Stromal cell of bone marrow (primary cell): ENCODE data around the gene CFAP20DC.
"Not testable (repeated sequence)": the region's sequence is repeated elsewhere in the genome, so short reads cannot be mapped to it uniquely, and the experiment has no call there.

ENCODE experiments used
- DNase-seq: peaks from one replicate; pipeline ENCODE4 v3.0.0-alpha.2; 2012; ENCODE audit warnings: low read depth

CFAP20DC gene

DNA sequence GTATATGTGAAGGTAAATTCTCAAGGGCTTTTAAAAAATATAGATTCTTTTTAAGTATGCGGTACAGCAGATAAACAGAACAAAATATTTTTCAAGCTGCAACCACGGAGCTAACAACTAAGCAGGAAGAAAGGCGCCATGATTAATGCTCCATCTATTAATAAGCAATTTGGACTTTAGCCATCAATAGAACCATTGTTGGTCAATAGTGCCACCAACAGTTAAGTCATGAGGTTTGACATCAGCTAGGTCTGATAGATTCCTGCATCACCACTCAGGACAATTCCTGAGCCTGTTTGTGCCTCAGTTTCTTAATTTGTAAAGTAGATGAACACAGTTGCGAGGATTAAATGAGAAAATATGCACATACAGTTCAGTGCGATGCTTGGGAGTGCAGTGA is 318.2 kb downstream of the CFAP20DC start:
- DNase-seq = no peak

DNA sequence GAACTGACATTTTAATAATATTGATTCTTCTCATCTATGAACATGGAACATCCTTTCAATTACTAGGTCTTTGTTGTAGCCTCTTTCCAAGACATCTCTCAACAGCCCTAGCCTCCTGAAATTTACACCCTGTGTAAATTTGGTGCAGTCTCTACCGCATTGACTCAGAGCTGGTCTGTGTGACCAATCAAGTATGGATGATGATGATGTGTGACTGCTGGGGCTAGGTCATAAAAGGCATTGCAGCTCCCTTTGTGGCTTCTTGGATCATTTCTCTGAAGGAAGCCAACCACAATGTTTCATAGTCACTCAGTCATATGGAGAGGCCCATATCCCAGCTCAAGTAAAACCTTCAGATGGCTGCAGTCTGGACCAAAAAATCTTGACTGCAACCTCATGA is 321.1 kb downstream of the CFAP20DC start:
- no peak for DNase-seq

DNA sequence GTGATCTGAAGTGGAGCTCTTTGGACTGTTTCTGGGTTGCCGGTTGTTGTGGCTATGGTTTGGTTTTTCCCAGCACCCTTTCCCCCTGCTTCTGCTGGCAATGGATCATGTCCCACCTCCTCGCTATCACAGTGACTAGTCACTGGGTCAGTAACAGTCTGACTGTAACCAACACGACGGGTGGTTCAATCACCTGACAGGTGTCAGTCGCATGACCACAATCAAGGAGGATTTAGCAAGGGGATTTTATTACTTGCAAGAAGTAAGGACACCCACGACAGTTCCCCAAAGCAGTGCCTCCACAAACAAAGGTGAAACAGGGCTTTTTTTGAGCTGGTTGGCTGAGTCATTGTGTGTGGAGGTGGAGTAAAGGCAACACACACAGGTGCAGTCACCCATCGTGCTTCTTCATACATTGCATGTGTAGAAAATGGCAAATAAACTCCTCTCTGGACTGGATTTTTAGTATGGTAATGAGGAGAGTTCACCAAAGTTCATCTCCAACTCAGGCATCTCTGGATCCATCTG is 324.4 kb downstream of the CFAP20DC start:
- DNase-seq = no peak

DNA sequence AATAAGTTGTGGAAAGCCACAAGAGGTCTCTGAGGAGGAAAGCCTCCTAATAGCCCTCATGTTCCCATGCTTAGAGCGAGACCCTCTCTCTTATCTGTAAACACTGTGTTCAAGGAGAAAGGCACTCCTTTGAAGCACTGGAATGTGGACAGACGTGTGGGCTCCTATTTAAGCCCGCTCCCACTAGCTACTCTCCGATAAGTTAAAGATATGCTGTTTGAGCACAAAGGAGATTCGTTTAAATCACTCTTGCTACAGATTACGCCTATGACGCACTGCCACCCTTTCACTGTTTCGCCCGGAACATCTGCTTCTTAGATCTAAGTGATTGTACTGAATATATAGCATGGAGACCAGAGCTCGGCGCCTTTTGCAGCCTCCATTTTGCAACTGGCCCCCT is 325.5 kb downstream of the CFAP20DC start:
- DNase-seq = no peak

DNA sequence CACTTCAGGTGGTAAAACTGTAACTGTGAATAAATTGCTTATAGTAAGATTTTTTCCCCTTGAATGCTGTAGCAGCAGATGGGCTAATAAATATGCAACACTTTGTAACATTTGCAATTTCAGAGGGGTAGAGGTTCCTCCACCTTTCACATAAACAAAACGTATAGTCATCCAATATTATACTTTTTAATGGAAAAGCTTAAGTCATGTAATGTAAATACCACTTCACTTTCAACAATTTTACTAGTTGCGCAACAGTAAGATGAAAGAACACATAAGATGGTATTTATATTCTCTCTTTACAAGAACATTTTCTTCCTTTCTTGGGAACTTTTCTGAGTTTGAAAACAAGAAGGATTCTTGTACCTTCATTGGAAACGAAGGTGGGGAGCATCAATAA is 326.7 kb downstream of the CFAP20DC start:
- DNase-seq = no peak

DNA sequence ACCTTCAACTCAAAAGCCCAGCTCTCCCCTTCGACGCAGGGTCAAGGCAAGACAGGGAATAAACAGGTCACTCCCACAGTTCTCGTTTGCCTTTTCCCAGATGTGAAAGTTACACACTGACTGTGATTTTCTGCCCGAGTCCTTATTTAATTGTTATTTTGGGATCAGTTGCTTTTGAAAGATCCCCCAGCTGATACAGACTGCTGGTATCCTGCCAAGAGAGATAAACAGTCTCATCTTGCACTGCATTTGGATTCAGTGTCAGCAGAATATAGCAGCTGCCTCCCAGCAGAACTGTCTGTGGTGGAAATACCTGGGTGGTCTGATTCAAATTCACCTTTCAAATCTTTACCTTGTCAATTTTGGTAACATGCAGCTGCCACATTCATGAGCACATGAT is 327.3 kb downstream of the CFAP20DC start:
- no peak for DNase-seq

DNA sequence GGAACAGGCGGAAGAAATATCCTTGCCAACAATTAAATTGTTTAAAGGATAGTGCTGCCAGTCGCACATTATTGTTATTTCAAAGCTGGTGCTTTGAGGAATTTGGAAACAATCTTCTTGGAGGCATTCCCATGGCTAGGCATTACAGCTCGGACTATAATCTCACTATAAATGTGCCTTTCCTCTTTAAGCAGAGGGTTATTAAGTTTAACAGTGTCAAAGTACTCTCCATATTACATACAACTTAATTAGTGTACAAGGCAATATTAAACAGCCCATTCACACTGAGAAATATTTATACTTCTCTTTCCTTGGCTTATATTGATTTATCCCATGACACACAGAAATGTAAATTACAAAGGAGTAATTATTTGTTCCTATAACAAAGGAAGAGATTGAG is 329.3 kb downstream of the CFAP20DC start:
- no peak for DNase-seq

DNA sequence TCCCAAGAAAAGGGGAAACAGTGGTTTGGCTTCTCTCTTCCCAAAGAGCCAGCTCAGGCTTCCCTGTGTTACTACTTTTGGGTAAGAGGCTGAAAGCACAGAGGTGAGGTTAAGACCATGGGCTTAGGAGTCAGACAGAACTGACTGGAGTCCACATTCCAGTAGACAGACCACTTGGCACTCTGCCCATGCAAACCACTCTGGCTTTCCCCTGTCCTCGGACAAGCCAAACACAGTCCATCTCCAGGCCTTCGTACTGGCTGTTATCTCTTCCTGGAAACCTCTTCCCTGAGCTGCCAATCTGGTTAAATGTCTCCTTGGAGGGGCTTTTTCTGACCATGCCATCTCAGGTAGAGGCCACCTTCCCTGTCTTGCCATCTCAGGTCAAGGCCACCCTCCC is 330.1 kb downstream of the CFAP20DC start:
- DNase-seq = no peak

DNA sequence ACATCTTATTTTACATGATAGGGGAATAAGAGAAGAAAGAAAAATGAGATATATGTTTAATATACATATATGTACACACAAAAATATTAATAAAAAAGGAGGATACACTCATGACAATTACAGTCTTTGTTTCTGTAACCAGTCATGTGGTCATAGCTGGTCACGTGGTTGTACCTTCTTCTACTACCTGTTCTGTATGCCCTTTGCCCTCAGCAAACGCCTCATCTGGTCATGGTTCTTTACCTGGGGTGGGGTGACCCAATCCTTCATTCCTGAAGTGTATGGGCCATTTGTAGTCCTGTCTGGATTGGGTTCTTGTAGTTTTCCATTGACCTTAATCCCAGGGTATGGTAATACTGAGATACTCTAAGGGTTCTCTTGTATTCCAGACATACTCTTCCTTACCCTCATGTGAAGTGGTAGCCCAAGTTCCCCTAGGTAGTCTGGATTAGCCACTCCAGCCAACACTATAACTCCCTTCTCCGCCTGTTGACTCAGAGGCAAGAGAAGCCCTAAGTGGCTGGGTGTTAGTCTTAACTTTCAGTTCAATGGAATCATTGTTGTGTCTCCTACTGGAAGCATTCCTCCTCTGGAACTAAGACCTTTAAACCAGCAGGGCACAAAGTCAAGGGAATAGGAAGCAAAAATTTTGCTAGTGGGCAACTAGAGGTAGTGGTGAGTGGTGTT is 336.0 kb downstream of the CFAP20DC start:
- no peak for DNase-seq

DNA sequence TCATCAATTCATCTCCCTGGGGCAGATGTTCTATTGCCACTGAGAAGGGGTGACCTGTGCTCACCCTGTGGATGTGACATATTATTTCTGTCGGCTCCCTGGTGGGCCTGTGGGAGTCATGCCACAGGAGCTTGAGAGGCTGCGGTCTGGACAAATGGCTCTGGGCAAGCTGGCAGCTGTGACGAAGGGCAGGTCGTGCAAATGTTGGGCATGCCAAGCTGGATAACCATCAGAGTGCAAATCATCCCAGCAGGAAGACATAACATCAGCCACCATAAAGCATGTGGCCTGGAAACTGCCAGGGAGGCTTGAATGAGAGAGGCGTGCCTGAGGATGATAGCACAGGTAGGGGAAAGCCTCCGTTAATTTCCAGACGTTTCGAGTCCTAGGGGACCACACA is 338.0 kb downstream of the CFAP20DC start:
- DNase-seq = no peak

DNA sequence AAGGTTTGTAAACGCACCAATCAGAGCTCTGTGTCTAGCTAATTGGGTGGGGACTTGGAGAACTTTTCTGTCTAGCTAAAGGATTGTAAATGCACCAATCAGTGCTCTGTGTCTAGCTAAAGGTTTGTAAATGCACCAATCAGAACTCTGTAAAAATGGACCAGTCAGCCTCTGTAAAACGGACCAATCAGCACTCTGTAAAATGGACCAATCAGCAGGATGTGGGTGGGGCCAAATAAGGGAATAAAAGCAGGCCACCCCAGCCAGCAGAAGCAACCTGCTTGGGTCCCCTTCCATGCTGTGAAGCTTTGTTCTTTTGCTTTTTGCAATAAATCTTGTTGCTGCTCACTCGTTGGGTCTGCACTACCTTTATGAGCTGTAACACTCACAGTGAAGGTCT is 340.8 kb downstream of the CFAP20DC start:
- not testable (repeated sequence) for DNase-seq

DNA sequence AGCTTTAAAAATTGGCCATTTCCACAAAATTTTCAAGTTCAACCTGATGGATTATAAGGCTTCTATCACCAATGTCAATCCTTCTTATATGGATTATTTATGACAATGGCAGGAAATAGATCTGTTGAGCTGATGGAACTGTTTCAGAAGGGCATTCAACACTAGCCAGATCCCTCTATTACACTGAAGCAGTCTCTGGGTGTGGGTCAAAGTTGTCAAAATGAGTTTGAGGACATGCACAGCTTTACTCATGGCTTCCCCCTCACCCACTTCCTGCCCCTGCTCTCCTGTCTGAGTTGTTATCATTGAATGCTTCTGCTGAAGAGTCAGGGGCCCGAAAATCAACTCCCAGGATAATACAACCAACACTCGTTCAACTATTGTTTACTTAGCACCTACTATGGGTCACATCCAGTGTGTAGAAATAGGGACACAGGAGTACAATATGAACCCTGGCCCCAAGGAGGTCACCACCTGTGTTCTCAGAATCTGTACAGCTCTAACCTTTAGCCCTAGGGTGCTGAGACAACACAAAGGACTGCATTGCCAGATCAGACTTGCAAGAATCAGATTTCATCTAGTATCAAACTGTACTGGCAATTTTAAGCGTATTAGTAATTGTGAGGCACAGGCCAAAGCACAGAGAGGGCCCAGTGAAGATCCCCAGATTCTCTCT is 341.6 kb downstream of the CFAP20DC start:
- DNase-seq = no peak

DNA sequence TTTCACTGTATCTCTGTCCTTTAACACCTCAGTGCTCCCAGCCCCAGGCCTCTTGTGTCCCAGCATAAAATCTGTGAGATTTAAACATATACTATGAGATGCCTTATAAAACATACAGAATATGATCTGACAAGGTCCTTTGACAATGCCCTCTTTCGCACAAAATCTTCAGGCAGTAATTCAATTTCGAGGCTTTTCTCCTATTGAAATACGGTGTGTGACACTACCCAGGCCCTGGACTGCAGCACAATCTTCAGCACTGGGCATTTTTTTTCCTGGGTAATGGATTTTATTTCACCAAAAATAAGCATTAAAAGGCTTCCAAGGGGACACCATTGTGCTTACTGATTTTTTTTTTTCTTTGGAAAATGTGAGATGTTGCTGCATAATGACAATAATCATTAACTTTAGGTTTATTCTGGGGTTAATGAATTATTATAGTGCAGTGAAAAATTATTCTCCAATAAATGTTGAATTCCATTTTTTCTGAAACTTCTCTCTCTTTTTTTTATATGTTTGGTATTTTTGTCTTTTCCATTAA is 342.4 kb downstream of the CFAP20DC start:
- no peak for DNase-seq

DNA sequence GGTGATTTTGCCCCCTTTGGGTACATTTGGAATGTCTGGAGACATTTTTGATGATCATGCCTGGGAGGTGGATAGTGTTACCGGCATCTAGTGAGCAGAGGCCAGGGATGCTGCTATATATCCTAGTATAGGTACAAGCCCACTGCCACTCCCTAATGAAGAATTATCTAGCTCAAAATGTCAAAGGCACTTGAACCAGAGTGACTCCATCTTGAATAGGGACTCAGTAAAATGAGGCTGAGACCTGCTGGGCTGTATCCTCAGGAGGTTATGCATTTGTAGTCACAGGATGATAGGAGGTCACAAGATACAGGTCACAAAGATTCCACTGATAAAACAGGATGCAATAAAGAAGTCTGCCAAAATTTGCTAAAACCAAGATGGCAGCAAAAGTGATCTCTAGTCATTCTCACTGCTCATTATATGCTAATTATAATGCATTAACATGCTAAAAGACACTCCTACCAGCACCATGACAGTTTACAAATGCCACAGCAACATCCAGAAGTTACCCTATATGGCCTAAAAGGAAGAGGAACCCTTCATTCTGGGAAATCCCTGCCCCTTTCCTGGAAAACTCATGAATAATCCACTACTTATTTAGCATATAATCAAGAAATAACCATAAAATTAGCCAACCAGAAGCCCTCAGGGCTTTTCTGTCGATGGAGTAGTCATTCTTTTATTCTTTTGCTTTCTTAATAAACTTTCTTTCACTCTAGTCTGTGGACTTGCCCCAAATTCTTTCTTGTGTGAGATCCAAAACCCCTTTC is 343.2 kb downstream of the CFAP20DC start:
- no peak for DNase-seq

DNA sequence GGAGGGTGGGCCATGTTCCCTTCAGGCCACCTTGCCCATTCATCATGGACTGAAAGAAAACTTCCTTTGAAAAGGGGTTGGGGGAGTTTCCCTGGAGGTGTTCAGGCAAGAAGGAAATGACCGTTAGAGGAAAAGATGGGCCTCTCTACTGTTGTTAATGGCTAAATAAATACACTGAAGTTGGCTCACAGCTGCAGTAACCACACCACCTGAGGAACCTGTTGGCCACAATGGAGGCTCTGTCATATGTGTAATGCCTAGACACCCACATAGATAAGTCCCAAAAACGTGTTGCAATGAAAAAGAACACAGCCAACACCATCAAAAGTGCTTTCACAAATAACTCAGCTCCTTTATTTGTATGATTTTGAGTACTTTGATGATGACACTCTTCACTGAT is 345.1 kb downstream of the CFAP20DC start:
- no peak for DNase-seq

DNA sequence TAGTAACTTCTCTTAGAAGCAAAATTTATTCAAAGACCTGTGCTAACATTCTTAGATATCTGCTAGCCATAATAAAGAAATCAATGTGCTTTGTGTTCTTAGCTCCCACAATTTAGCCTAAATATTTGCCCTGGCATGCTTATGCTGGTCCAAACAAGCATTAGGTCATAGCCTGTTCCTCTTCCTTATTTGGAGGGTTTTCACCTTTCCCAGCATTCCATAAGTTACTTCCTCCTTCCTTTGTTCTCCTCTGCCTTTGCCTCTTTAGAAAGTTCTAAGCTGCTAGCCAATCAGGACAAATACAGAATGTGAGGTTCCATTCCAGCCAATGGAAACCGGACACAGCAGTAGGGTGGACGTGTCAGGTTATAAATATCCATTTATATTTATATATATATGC is 345.5 kb downstream of the CFAP20DC start:
- DNase-seq = not testable (repeated sequence)

DNA sequence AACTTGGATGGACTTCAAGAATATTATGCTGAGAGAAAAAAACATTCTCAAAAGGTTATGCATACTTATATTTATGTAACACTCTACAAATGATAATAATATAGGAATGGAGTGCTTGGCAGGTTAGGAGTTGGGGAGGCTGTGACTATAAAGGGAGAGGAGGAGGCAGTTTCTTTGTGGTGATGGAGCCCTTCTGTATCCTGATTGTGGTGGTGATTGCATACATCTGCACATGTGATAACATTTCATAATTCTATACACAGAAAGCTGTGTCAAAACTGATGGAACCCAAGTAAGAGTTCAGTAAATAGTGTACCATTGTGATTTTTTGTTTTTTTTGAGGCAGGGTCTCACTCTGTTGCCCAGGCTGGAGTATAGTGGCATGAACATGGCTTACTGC is 351.6 kb downstream of the CFAP20DC start:
- DNase-seq = no peak

DNA sequence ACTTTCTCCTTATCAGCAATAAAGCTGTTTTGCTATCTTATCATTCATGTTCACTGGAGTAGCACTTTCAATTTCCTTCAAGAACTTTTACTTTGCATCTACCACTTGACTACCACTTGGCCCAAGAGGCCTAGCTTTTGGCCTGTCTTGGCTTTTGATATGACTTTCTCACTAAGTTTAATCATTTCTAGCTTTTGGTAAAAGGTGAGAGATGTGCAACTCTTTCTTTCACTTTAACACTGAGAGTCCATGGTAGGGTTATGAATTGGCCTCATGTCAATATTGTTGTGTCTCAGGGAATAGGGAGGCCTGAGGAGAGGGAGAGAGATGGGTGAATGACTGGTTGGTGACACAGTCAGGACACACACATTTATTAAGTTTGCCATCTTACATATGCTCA is 352.3 kb downstream of the CFAP20DC start:
- DNase-seq = no peak

DNA sequence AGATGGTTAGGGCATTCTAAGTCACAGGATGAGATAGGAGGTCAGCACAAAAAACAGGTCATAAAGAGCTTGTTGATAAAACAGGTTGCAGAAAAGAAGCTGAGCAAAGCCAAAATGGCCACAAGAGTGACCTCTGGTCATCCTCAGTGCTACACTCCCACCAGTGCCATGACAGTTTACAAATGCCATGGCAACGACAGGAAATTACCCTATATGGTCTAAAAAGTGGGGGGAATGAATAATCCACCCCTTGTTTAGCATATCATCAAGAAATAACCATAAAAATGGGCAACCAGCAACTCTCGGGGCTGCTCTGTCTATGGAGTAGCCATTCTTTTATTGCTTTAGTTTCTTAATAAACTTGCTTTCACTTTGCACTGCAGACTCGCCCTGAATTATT is 353.0 kb downstream of the CFAP20DC start:
- not testable (repeated sequence) for DNase-seq

DNA sequence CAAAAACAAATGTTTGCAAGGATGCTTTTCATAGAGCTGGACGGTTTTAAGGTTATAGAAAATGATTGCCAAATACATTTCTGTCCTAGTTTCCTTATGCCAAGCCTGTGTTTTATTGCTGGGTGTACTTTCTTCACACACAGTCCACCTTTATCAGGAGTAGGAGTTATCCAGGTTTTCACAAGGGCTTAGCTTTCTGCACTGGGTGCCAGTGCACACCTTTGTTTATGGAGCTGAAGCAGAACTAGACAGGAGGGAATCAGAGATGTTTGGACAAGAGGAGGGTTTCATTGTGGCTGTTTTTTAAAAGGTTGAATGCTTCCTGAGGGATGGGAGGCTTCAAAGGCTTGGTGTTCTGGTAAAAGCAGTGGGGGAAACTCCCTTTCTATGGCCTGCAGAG is 353.7 kb downstream of the CFAP20DC start:
- DNase-seq = no peak

DNA sequence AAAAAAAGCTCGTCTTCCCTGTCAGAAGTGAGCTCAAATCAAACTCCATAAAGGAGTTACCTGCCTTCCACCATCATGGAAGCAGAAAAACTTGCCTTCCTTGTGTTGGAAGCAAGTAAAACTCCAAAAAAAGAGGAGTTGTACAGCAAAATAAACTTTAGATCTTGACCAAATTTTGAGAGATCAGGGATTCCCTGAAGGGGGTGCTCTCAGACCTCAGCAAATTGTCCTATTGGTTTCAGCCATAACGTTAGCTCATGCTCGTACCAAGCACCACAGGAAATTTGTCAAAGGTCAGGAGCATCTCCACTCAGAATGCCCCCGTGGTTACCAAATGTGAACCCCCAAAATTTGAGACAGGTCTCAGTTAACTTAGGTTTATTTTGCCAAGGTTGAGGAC is 354.5 kb downstream of the CFAP20DC start:
- not testable (repeated sequence) for DNase-seq

DNA sequence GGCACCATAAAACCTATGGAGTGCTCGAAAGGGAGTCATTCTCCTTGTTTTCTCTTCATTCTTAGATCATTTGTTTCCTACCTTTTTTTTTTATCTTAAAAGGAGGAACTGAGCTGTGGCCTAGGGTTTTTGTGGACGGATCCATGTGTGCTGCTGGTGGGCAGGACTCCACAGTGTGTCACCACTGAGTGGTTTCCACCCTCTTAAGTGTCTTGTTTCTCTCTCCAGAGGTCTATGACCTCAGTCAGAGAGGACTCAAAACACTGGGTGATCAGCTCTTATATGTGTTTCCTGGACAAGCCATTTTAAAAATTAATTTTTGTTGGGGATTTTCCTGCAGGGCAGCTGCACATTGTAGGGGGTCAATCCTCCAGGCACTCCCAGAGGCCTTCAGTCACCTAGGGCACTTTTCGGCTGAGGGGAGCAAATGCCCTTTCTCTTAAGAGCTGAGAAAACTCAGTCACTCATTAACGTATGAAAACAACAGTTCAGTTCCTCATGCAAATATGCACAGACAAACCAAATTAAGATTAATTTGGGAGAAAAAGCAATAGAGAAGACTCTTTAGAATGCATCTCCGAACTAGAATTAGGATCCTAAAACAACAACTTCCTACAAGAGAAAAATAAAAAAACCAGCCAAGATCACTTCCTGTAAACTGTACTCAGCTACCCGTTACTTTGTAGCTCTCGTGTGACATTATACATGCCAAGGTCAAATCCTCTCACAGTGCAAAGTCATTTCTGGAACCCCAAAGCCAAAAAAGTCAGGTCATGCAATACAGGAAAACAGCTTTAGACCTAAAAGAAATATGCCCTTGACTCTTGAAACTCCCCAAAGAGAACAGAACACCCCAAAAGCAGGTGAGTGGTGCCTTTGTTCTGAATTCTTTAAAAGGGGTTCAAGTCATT is 355.6 kb downstream of the CFAP20DC start:
- DNase-seq = no peak
